HEK293 (cell line): ENCODE measurements around the gene CC2D1A.

Experiments
- CTCF ChIA-PET: fragments of 350-600 bp; formaldehyde crosslinking; extraction: SDS; loops from one replicate; lab custom pipeline; 2021; ENCODE audit warnings: antibody characterized with exemption; lab: Yijun Ruan, JAX
- POLR2A ChIA-PET: fragments of 300-600 bp; formaldehyde crosslinking; extraction: SDS; loops from one replicate; lab custom pipeline; 2020; ENCODE audit warnings: antibody characterized with exemption, inconsistent platforms; lab: Yijun Ruan, JAX
- H3K27ac ChIP-seq: fragments of 200-500 bp; sonication (Bioruptor generic); 2 replicates; pipeline ENCODE4 v1.5.1; 2014; ENCODE audit warnings: low read depth, low read length, control low read depth, inconsistent platforms; ENCODE audit errors: extremely low read depth
- H3K36me3 ChIP-seq, 2 experiments: fragments of 200-500 bp in 1 of 2; sonication (Bioruptor generic) in 1 of 2; 1 replicate in 1 of 2; 2 replicates in 1 of 2; pipeline ENCODE4 v1.5.1; 2014 to 2017; ENCODE audit warnings: inconsistent platforms in 2 of 2, low read length in 2 of 2; ENCODE audit not compliant: control insufficient read depth in 2 of 2, insufficient read depth in 1 of 2
- H3K4me1 ChIP-seq: fragments of 200-500 bp; sonication (Bioruptor generic); 2 replicates; pipeline ENCODE4 v1.5.1; 2014; ENCODE audit warnings: mild to moderate bottlenecking, low read length, inconsistent platforms; ENCODE audit not compliant: control insufficient read depth, insufficient read depth
- H3K4me3 ChIP-seq: 2 replicates; pipeline ENCODE4 v1.5.1; 2011; ENCODE audit warnings: low read depth, mild to moderate bottlenecking, control low read depth, low read length, moderate library complexity
- H3K9me3 ChIP-seq: fragments of 200-500 bp; sonication (Bioruptor generic); 2 replicates; pipeline ENCODE4 v1.5.1; 2014; ENCODE audit warnings: low read depth, low read length, inconsistent platforms; ENCODE audit not compliant: control insufficient read depth, insufficient read depth
- BCL6B ChIP-seq: fragments of 450-650 bp; formaldehyde crosslinking; IDR thresholded peaks from 2 replicates; pipeline ENCODE4 v1.5.1; 2017; ENCODE audit warnings: missing biosample characterization, missing genetic modification characterization
- HOXD13 ChIP-seq: sonication (generic); formaldehyde crosslinking; IDR thresholded peaks from 2 replicates; pipeline ENCODE4 v1.8.0; 2022; ENCODE audit warnings: missing genetic modification reagents, borderline replicate concordance
- KLF17 ChIP-seq: fragments of 450-650 bp; formaldehyde crosslinking; IDR thresholded peaks from 2 replicates; pipeline ENCODE4 v1.5.1; 2016; ENCODE audit warnings: missing biosample characterization, missing genetic modification characterization
- PRDM10 ChIP-seq: fragments of 450-650 bp; formaldehyde crosslinking; IDR thresholded peaks from 2 replicates; pipeline ENCODE4 v1.5.1; 2016; ENCODE audit warnings: missing biosample characterization, missing genetic modification characterization
- ZBTB17 ChIP-seq: fragments of 450-650 bp; formaldehyde crosslinking; IDR thresholded peaks from 2 replicates; pipeline ENCODE4 v1.5.1; 2016; ENCODE audit warnings: missing biosample characterization, missing genetic modification characterization
- ZBTB44 ChIP-seq: fragments of 450-650 bp; IDR thresholded peaks from 2 replicates; pipeline ENCODE4 v1.5.1; 2018; ENCODE audit warnings: missing biosample characterization, mild to moderate bottlenecking, missing genetic modification characterization
- ZEB2 ChIP-seq: fragments of 450-650 bp; formaldehyde crosslinking; IDR thresholded peaks from 2 replicates; pipeline ENCODE4 v1.5.1; 2016; ENCODE audit warnings: missing biosample characterization, missing genetic modification characterization
- ZNF133 ChIP-seq: fragments of 450-650 bp; formaldehyde crosslinking; IDR thresholded peaks from 2 replicates; pipeline ENCODE4 v1.5.1; 2016; ENCODE audit warnings: missing biosample characterization, missing genetic modification characterization
- ZNF140 ChIP-seq: fragments of 450-650 bp; formaldehyde crosslinking; IDR thresholded peaks from 2 replicates; pipeline ENCODE4 v1.5.1; 2016; ENCODE audit warnings: missing biosample characterization, missing genetic modification characterization
- ZNF202 ChIP-seq: fragments of 450-650 bp; formaldehyde crosslinking; IDR thresholded peaks from 2 replicates; pipeline ENCODE4 v1.5.1; 2016; ENCODE audit warnings: missing biosample characterization, missing genetic modification characterization, borderline replicate concordance
- ZNF280C ChIP-seq: fragments of 450-650 bp; formaldehyde crosslinking; IDR thresholded peaks from 2 replicates; pipeline ENCODE4 v1.5.1; 2016; ENCODE audit warnings: missing biosample characterization, missing genetic modification characterization
- ZNF280D ChIP-seq: fragments of 450-650 bp; formaldehyde crosslinking; IDR thresholded peaks from 2 replicates; pipeline ENCODE4 v1.5.1; 2016; ENCODE audit warnings: missing biosample characterization, missing genetic modification characterization
- ZNF473 ChIP-seq: fragments of 450-650 bp; formaldehyde crosslinking; IDR thresholded peaks from 2 replicates; pipeline ENCODE4 v1.5.1; 2017; ENCODE audit warnings: missing biosample characterization, missing genetic modification characterization
- ZNF501 ChIP-seq: fragments of 450-650 bp; formaldehyde crosslinking; IDR thresholded peaks from 2 replicates; pipeline ENCODE4 v1.5.1; 2016; ENCODE audit warnings: missing biosample characterization, missing genetic modification characterization
- ZNF571 ChIP-seq: fragments of 450-650 bp; formaldehyde crosslinking; IDR thresholded peaks from 2 replicates; pipeline ENCODE4 v1.5.0; 2017; ENCODE audit warnings: missing biosample characterization, missing genetic modification characterization
- ZNF580 ChIP-seq: fragments of 450-650 bp; formaldehyde crosslinking; IDR thresholded peaks from 2 replicates; pipeline ENCODE4 v1.5.1; 2016; ENCODE audit warnings: missing biosample characterization, missing genetic modification characterization
- ZNF585B ChIP-seq: fragments of 450-650 bp; formaldehyde crosslinking; IDR thresholded peaks from 2 replicates; pipeline ENCODE4 v1.5.1; 2016; ENCODE audit warnings: missing biosample characterization, missing genetic modification characterization
- ZNF658 ChIP-seq: fragments of 450-650 bp; formaldehyde crosslinking; IDR thresholded peaks from 2 replicates; pipeline ENCODE4; 2016; ENCODE audit warnings: missing biosample characterization, missing genetic modification characterization
- ZNF670 ChIP-seq: fragments of 450-650 bp; formaldehyde crosslinking; IDR thresholded peaks from 2 replicates; pipeline ENCODE4 v1.5.1; 2016; ENCODE audit warnings: missing biosample characterization, missing genetic modification characterization, low read depth
- ZNF692 ChIP-seq: fragments of 450-650 bp; formaldehyde crosslinking; IDR thresholded peaks from 2 replicates; pipeline ENCODE4 v1.5.1; 2016; ENCODE audit warnings: missing biosample characterization, missing genetic modification characterization
- ZNF785 ChIP-seq: fragments of 450-650 bp; formaldehyde crosslinking; IDR thresholded peaks from 2 replicates; pipeline ENCODE4 v1.5.1; 2016; ENCODE audit warnings: missing biosample characterization, missing genetic modification characterization

Gene CC2D1A

GRCh38 chr19:13952154-13952930 lies 46.3 kb downstream of the CC2D1A start, which contains the start of gene DCAF15:
Gene DCAF15, plus strand, starts transcription at chr19:13952509. Its CDS starts 4 bp downstream, at chr19:13952513.
- Histone ChIP-seq H3K36me3 (peaks cover 6 to 33% of the 10 kb centered on the region in 2 experiments), H3K27ac (peak within 1 kb of the TSS; percentile 82), H3K4me3 (peak within 1 kb of the TSS; percentile 92), H3K4me1 (no peaks in the 10 kb centered on the region), H3K9me3 (no peaks in the 10 kb centered on the region)
- POLR2A ChIA-PET = interaction anchor here (0.5 to 1.8 kb wide), 8 partner anchors 9 to 519 kb away, joined by 3 to 6 read pairs (median 4); partner anchors contain the start of genes ASF1B and C19orf53
- CTCF ChIA-PET = interaction anchor here (0.6 to 1.3 kb wide), 4 partner anchors 19 to 162 kb away, joined by 3 to 8 read pairs (median 4); partner anchors contain the start of gene MISP3
- TF ChIP-seq ZNF571 (tag by site-specific recombination) (no peak), ZNF202 (tag by site-specific recombination) (no peak), ZEB2 (tag by site-specific recombination) (no peak; the same call in none of the 2 replicates), PRDM10 (tag by site-specific recombination) (peak; percentile 80), ZNF140 (no peak), ZBTB17 (no peak; the same call in none of the 2 replicates), ZNF473 (tag by site-specific recombination) (no peak), ZNF501 (tag by site-specific recombination) (no peak), ZNF580 (no peak), ZNF670 (tag by site-specific recombination) (no peak), ZNF280C (tag by site-specific recombination) (no peak), ZNF785 (no peak), ZNF133 (no peak), ZBTB44 (tag by site-specific recombination) (no peak), ZNF585B (no peak), ZNF692 (tag by site-specific recombination) (no peak; the same call in 1 of the 2 replicates), KLF17 (tag by site-specific recombination) (peak; percentile 74), BCL6B (tag by site-specific recombination) (no peak), HOXD13 (CRISPR knock-in tag) (no peak), ZNF658 (tag by site-specific recombination) (no peak), ZNF280D (tag by site-specific recombination) (no peak)
